ENCODE results near the gene DUOXA2. TPM values are rescaled to one million over a fixed set of nuclear protein-coding genes. Genes with fewer than 3 reads are reported as not detected.

The DUOXA2 gene
- total RNA-seq, 6 donors from 2014 or later: 0.13 TPM; not detected in 5

- TF ChIP-seq POLR2A (IDR thresholded peaks at IDR 0.05): no peak
- no peak for TF ChIP-seq POLR2AphosphoS5 (IDR thresholded peaks at IDR 0.05)
- TF ChIP-seq EP300 (IDR thresholded peaks at IDR 0.05): no peak
- TF ChIP-seq CTCF (IDR thresholded peaks at IDR 0.05): no peak
- no peaks in the 10 kb centered on the region for H3K9me3 ChIP-seq
- no peaks in the 10 kb centered on the region for H3K4me1 ChIP-seq
- no peak for ATAC-seq (ENCODE audit: low FRiP score in 2 of 2)
- H3K36me3 ChIP-seq: no peaks in the 10 kb centered on the region
- no peak overlapping the region for H3K4me3 ChIP-seq
- no peaks in the 10 kb centered on the region for H3K27me3 ChIP-seq
- no peak for DNase-seq
- no peak overlapping the region for H3K27ac ChIP-seq
Measured at GRCh38 chr15:45083223-45083622, 30.9 kb upstream of the DUOXA2 start.

- Histone ChIP-seq H3K4me1 (no peaks in the 10 kb centered on the region), H3K27ac (no peak overlapping the region), H3K27me3 (no peaks in the 10 kb centered on the region), H3K9me3 (no peaks in the 10 kb centered on the region), H3K36me3 (no peaks in the 10 kb centered on the region), H3K4me3 (no peak overlapping the region)
- no peak for DNase-seq
- TF ChIP-seq POLR2AphosphoS5 (IDR thresholded peaks at IDR 0.05) (no peak), POLR2A (IDR thresholded peaks at IDR 0.05) (no peak), CTCF (IDR thresholded peaks at IDR 0.05) (no peak), EP300 (IDR thresholded peaks at IDR 0.05) (no peak)
- WGBS, 2 donors: 62 to 70% methylated on average over 3 of the region's 3 CpGs
- no peak for ATAC-seq (ENCODE audit: low FRiP score in 2 of 2)
Measured at GRCh38 chr15:45084163-45084562, 30.0 kb upstream of the DUOXA2 start.

GRCh38 chr15:45087513-45087912 is 26.6 kb upstream of the DUOXA2 start:
- no peak for TF ChIP-seq EP300 (IDR thresholded peaks at IDR 0.05)
- no peak for TF ChIP-seq CTCF (IDR thresholded peaks at IDR 0.05)
- TF ChIP-seq POLR2AphosphoS5 (IDR thresholded peaks at IDR 0.05): no peak
- TF ChIP-seq POLR2A (IDR thresholded peaks at IDR 0.05): no peak
- Histone ChIP-seq H3K9me3 (no peaks in the 10 kb centered on the region), H3K27me3 (no peaks in the 10 kb centered on the region), H3K4me3 (no peak overlapping the region), H3K4me1 (no peaks in the 10 kb centered on the region), H3K27ac (no peak overlapping the region), H3K36me3 (no peaks in the 10 kb centered on the region)
- WGBS, 2 donors: 61 to 79% methylated on average over 1 of the region's 1 CpG
- DNase-seq (no peak), ATAC-seq (ENCODE audit: low FRiP score in 2 of 2) (no peak)

- DNase-seq (no peak), ATAC-seq (ENCODE audit: low FRiP score in 2 of 2) (peak in 1 of 2 donors; percentile 61)
- Histone ChIP-seq H3K36me3 (no peaks in the 10 kb centered on the region), H3K4me1 (no peaks in the 10 kb centered on the region), H3K27me3 (no peaks in the 10 kb centered on the region), H3K9me3 (no peaks in the 10 kb centered on the region), H3K4me3 (no peak overlapping the region), H3K27ac (no peak overlapping the region)
- no peak for TF ChIP-seq EP300 (IDR thresholded peaks at IDR 0.05)
- TF ChIP-seq CTCF (IDR thresholded peaks at IDR 0.05): no peak
- TF ChIP-seq POLR2A (IDR thresholded peaks at IDR 0.05): no peak
- TF ChIP-seq POLR2AphosphoS5 (IDR thresholded peaks at IDR 0.05): no peak
- WGBS, 2 donors: 81 to 85% methylated on average over 10 of the region's 10 CpGs
Measured at GRCh38 chr15:45088801-45089711, 25.1 kb upstream of the DUOXA2 start.

Data from upper lobe of left lung (tissue), 6 donors.